HepG2 (cell line): ENCODE measurements around the gene TREH. TPM values are rescaled to one million over a fixed set of nuclear protein-coding genes. Genes with fewer than 3 reads are reported as not detected.
A peak's percentile ranks its signal among the peaks of the same experiment; 100 is the strongest.

ENCODE experiments used
- ARID5B ChIP-seq: IDR thresholded peaks from 2 replicates; pipeline ENCODE4 v1.4.0; 2020; ENCODE audit warnings: mild to moderate bottlenecking, missing genetic modification reagents
- CHCHD3 ChIP-seq: sonication (generic); formaldehyde crosslinking; IDR thresholded peaks from 2 replicates; pipeline ENCODE4 v1.8.0; 2022; ENCODE audit warnings: mild to moderate bottlenecking, missing genetic modification reagents, moderate library complexity
- HNF1A ChIP-seq, 2 experiments: sonication (generic) in 1 of 2; formaldehyde crosslinking in 1 of 2; IDR thresholded peaks; 2 replicates each; pipeline versions ENCODE4 v1.4.0 to v1.6.1; 2016 to 2020; ENCODE audit warnings: borderline replicate concordance in 1 of 2, low read depth in 1 of 2, mild to moderate bottlenecking in 1 of 2, missing genetic modification reagents in 1 of 2
- IKZF5 ChIP-seq: IDR thresholded peaks from 2 replicates; pipeline ENCODE4 v1.6.1; 2018; ENCODE audit warnings: missing genetic modification reagents, mild to moderate bottlenecking, missing compliant biosample characterization
- PHF21A ChIP-seq: sonication (generic); formaldehyde crosslinking; IDR thresholded peaks from 2 replicates; pipeline ENCODE4 v1.5.0; 2020; ENCODE audit warnings: mild to moderate bottlenecking, missing genetic modification reagents
- SALL1 ChIP-seq: sonication (generic); formaldehyde crosslinking; IDR thresholded peaks from 2 replicates; pipeline ENCODE4 v1.8.0; 2022; ENCODE audit warnings: mild to moderate bottlenecking, missing genetic modification reagents
- SIX1 ChIP-seq: sonication (generic); formaldehyde crosslinking; IDR thresholded peaks from 2 replicates; pipeline ENCODE4 v1.4.0; 2020; ENCODE audit warnings: missing genetic modification reagents, borderline replicate concordance
- SKI ChIP-seq: fragments of 450-650 bp; IDR thresholded peaks from one replicate; pipeline ENCODE4 v1.6.1; 2018; ENCODE audit warnings: mild to moderate bottlenecking; ENCODE audit not compliant: partially characterized antibody
- SMC3 ChIP-seq: IDR thresholded peaks from 2 replicates; pipeline ENCODE4 v1.6.1; 2011; ENCODE audit warnings: low read length, improper control_type of control experiment
- SYNCRIP ChIP-seq: fragments of 200-400 bp; formaldehyde crosslinking; IDR thresholded peaks from 2 replicates; pipeline ENCODE4 v1.6.1; 2018; ENCODE audit warnings: mild to moderate bottlenecking, low read depth, low read length; ENCODE audit not compliant: insufficient read depth
- TEAD3 ChIP-seq: optimal IDR thresholded peaks from 2 replicates; pipeline ENCODE3; 2016; ENCODE audit warnings: borderline replicate concordance
- YY1 ChIP-seq: IDR thresholded peaks from 2 replicates; pipeline ENCODE4 v1.6.1; 2011; ENCODE audit warnings: low read length, low read depth, moderate library complexity, mild to moderate bottlenecking; ENCODE audit not compliant: insufficient read depth, insufficient replicate concordance
- ZBTB26 ChIP-seq: IDR thresholded peaks from 2 replicates; pipeline ENCODE4 v1.6.1; 2016; ENCODE audit warnings: missing compliant biosample characterization, missing genetic modification reagents, borderline replicate concordance
- ZBTB34 ChIP-seq: sonication (generic); formaldehyde crosslinking; IDR thresholded peaks from 2 replicates; pipeline ENCODE4 v1.8.0; 2022; ENCODE audit warnings: mild to moderate bottlenecking, missing genetic modification reagents
- ZBTB8A ChIP-seq: sonication (generic); formaldehyde crosslinking; IDR thresholded peaks from 2 replicates; pipeline ENCODE4 v1.4.0; 2020; ENCODE audit warnings: mild to moderate bottlenecking, low read depth, missing genetic modification reagents, borderline replicate concordance
- ZFY ChIP-seq: sonication (generic); formaldehyde crosslinking; IDR thresholded peaks from 2 replicates; pipeline ENCODE4 v1.4.0; 2020; ENCODE audit warnings: missing genetic modification reagents
- polyA plus RNA-seq, 8 experiments: library from polyadenylated mRNA; depleted of rRNA in 3 of 8; stranded (reverse) in 7 of 8; unstranded in 1 of 8; fragments of >200 nt; fragmentation: Illumina TruSeq in 4 of 8; extraction: Trizol in 4 of 8; gene quantifications; 2 replicates each; pipeline versions ENCODE4 v1.2.1 to v1.2.3, GENCODE V29; 2011 to 2016; ENCODE audit warnings: low read depth in 4 of 8, missing spikeins in 1 of 8, mixed read lengths in 1 of 8; ENCODE audit not compliant: insufficient read depth in 1 of 8
- total RNA-seq, 5 experiments: library from RNA; depleted of rRNA; stranded (reverse); fragments of >200 nt; fragmentation: Illumina TruSeq; extraction: Trizol; gene quantifications; 2 replicates each; pipeline ENCODE4 v1.2.3, GENCODE V29; 2016; ENCODE audit warnings: low read depth in 1 of 5

TREH gene
- total and polyA plus RNA-seq, 2 of the 13 experiments (the other 11 are each of a cell fraction or from before 2014, with no cell fraction given): 0.53 to 0.86 TPM

- TF ChIP-seq YY1: peak; percentile 40
- TF ChIP-seq SKI: no peak
- no peak for TF ChIP-seq SYNCRIP
- TF ChIP-seq SALL1: peak; percentile 80
- no peak for TF ChIP-seq HNF1A (IDR thresholded peaks at IDR 0.05; ENCODE audit: low read depth)
- TF ChIP-seq HNF1A (CRISPR knock-in tag; IDR thresholded peaks at IDR 0.05; ENCODE audit: borderline replicate concordance): no peak
- no peak for TF ChIP-seq ZBTB8A (CRISPR knock-in tag)
- TF ChIP-seq ZBTB34 (CRISPR knock-in tag): no peak
- peak; percentile 34; the same call in 1 of the 2 replicates for TF ChIP-seq ARID5B (CRISPR knock-in tag)
- TF ChIP-seq ZFY (CRISPR knock-in tag): no peak
- peak; percentile 70; the same call in 1 of the 2 replicates for TF ChIP-seq IKZF5
- TF ChIP-seq SMC3: peak; percentile 42; the same call in 1 of the 2 replicates
- peak; percentile 72 for TF ChIP-seq TEAD3 (CRISPR knock-in tag)
- 0 out of 2 replicates have a peak, but pooled peaks have one; percentile 26 for TF ChIP-seq PHF21A (CRISPR knock-in tag)
- TF ChIP-seq ZBTB26 (CRISPR knock-in tag): peak; percentile 52; the same call in 1 of the 2 replicates
- TF ChIP-seq SIX1 (CRISPR knock-in tag): no peak
- no peak for TF ChIP-seq CHCHD3 (CRISPR knock-in tag)
These were observed 20.0 kb downstream of the TREH start (continued) for GRCh38 chr11:118659314-118659952.
